ENCODE data around the gene MTFR2. TPM values are rescaled to one million over a fixed set of nuclear protein-coding genes. Genes with fewer than 3 reads are reported as not detected.

The MTFR2 gene
- total RNA-seq, 1 experiment from 2014 or later: 6.2 TPM

GRCh38 chr6:136265101-136265500 is 15.0 kb upstream of the MTFR2 start:
- H3K36me3 ChIP-seq (ENCODE audit: low read depth, low read length): peaks cover 91% of the 10 kb centered on the region
- ChIA-PET CTCF (no interaction called here), POLR2A (ENCODE audit: unreplicated experiment) (interaction anchor here (0.7 kb wide), 1 partner anchor 8 kb away, joined by 3 read pairs; no protein-coding TSS in a partner anchor)
- H3F3A ChIP-seq (ENCODE audit: low read length, unreplicated experiment): no peaks in the 10 kb centered on the region
- H3K9me2 ChIP-seq (replicated peaks; ENCODE audit: low read length): no peaks in the 10 kb centered on the region
- no TSS peak for BruUV-seq (replicated peaks)
- H3K4me2 ChIP-seq (ENCODE audit: low read length): no peak overlapping the region
- no peaks in the 10 kb centered on the region for H3K4me1 ChIP-seq (ENCODE audit: insufficient read depth, low read length)
- H3K79me2 ChIP-seq (ENCODE audit: low read length): peaks cover 48% of the 10 kb centered on the region
- H3K4me3 ChIP-seq (ENCODE audit: low read length): no peak overlapping the region
- intact Hi-C loops (cut with micrococcal nuclease): no loop called here
- H3K9ac ChIP-seq (ENCODE audit: low read length): no peak overlapping the region
- no peak overlapping the region for H2AFZ ChIP-seq (ENCODE audit: low read length)
- no peaks in the 10 kb centered on the region for H3K9me3 ChIP-seq (ENCODE audit: low read length)
- no peak overlapping the region for H3K27ac ChIP-seq (ENCODE audit: low read length)
- peaks cover 47% of the 10 kb centered on the region for H4K20me1 ChIP-seq (ENCODE audit: low read length)
- no peak for DNase-seq
- ATAC-seq: no peak
- H3K27me3 ChIP-seq (ENCODE audit: low read length): no peaks in the 10 kb centered on the region
- TF ChIP-seq EZH2phosphoT487 (IDR thresholded peaks at IDR 0.05; ENCODE audit: borderline replicate concordance, low read length) (no peak), EZH2 (IDR thresholded peaks at IDR 0.05; ENCODE audit: low read length, unreplicated experiment) (no peak)
- TF ChIP-seq, protein P1, sequence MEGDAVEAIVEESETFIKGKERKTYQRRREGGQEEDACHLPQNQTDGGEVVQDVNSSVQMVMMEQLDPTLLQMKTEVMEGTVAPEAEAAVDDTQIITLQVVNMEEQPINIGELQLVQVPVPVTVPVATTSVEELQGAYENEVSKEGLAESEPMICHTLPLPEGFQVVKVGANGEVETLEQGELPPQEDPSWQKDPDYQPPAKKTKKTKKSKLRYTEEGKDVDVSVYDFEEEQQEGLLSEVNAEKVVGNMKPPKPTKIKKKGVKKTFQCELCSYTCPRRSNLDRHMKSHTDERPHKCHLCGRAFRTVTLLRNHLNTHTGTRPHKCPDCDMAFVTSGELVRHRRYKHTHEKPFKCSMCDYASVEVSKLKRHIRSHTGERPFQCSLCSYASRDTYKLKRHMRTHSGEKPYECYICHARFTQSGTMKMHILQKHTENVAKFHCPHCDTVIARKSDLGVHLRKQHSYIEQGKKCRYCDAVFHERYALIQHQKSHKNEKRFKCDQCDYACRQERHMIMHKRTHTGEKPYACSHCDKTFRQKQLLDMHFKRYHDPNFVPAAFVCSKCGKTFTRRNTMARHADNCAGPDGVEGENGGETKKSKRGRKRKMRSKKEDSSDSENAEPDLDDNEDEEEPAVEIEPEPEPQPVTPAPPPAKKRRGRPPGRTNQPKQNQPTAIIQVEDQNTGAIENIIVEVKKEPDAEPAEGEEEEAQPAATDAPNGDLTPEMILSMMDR (conservative IDR thresholded peaks at IDR 0.05; ENCODE audit: low read depth, low read length): no peak

- ChIA-PET CTCF (no interaction called here), POLR2A (ENCODE audit: unreplicated experiment) (no interaction called here)
- no peaks in the 10 kb centered on the region for H3K9me3 ChIP-seq (ENCODE audit: low read length)
- peaks cover 39% of the 10 kb centered on the region for H4K20me1 ChIP-seq (ENCODE audit: low read length)
- no peaks in the 10 kb centered on the region for H3K9me2 ChIP-seq (replicated peaks; ENCODE audit: low read length)
- peaks cover 42% of the 10 kb centered on the region for H3K79me2 ChIP-seq (ENCODE audit: low read length)
- peaks cover 79% of the 10 kb centered on the region for H3K36me3 ChIP-seq (ENCODE audit: low read depth, low read length)
- H3K4me1 ChIP-seq (ENCODE audit: insufficient read depth, low read length): no peaks in the 10 kb centered on the region
- no peak for ATAC-seq
- H3K27ac ChIP-seq (ENCODE audit: low read length): no peak overlapping the region
- H3K27me3 ChIP-seq (ENCODE audit: low read length): no peaks in the 10 kb centered on the region
- no peak overlapping the region for H2AFZ ChIP-seq (ENCODE audit: low read length)
- intact Hi-C loops (cut with micrococcal nuclease): no loop called here
- no peaks in the 10 kb centered on the region for H3F3A ChIP-seq (ENCODE audit: low read length, unreplicated experiment)
- no peak overlapping the region for H3K4me2 ChIP-seq (ENCODE audit: low read length)
- no peak overlapping the region for H3K9ac ChIP-seq (ENCODE audit: low read length)
- no TSS peak for BruUV-seq (replicated peaks)
- H3K4me3 ChIP-seq (ENCODE audit: low read length): no peak overlapping the region
- TF ChIP-seq, protein P1 (conservative IDR thresholded peaks at IDR 0.05; ENCODE audit: low read depth, low read length): no peak
- TF ChIP-seq EZH2phosphoT487 (IDR thresholded peaks at IDR 0.05; ENCODE audit: borderline replicate concordance, low read length) (no peak), EZH2 (IDR thresholded peaks at IDR 0.05; ENCODE audit: low read length, unreplicated experiment) (no peak)
- DNase-seq: no peak
Measured at GRCh38 chr6:136262940-136263339, 12.8 kb upstream of the MTFR2 start.

GRCh38 chr6:136254851-136255466 is 4.8 kb upstream of the MTFR2 start:
- no TSS peak for BruUV-seq (replicated peaks)
- Histone ChIP-seq H3K27me3 (ENCODE audit: low read length) (no peaks in the 10 kb centered on the region), H2AFZ (ENCODE audit: low read length) (no peak overlapping the region), H3F3A (ENCODE audit: low read length, unreplicated experiment) (peaks cover 13% of the 10 kb centered on the region), H3K36me3 (ENCODE audit: low read depth, low read length) (peaks cover 19% of the 10 kb centered on the region; the same call in 1 of the 2 replicates), H3K4me1 (ENCODE audit: insufficient read depth, low read length) (peaks cover 10% of the 10 kb centered on the region; the same call in 1 of the 2 replicates), H3K9ac (ENCODE audit: low read length) (no peak overlapping the region), H3K27ac (ENCODE audit: low read length) (no peak overlapping the region), H4K20me1 (ENCODE audit: low read length) (no peaks in the 10 kb centered on the region), H3K79me2 (ENCODE audit: low read length) (peaks cover under 1% of the 10 kb centered on the region; the same call in 1 of the 2 replicates), H3K4me2 (ENCODE audit: low read length) (no peak overlapping the region), H3K9me2 (replicated peaks; ENCODE audit: low read length) (no peaks in the 10 kb centered on the region), H3K9me3 (ENCODE audit: low read length) (no peaks in the 10 kb centered on the region), H3K4me3 (ENCODE audit: low read length) (no peak overlapping the region)
- POLR2A ChIA-PET (ENCODE audit: unreplicated experiment): no interaction called here
- DNase-seq (no peak), ATAC-seq (no peak)
- CTCF ChIA-PET: no interaction called here
- TF ChIP-seq, protein P1 (conservative IDR thresholded peaks at IDR 0.05; ENCODE audit: low read depth, low read length): no peak
- TF ChIP-seq EZH2 (IDR thresholded peaks at IDR 0.05; ENCODE audit: low read length, unreplicated experiment): no peak
- TF ChIP-seq EZH2phosphoT487 (IDR thresholded peaks at IDR 0.05; ENCODE audit: borderline replicate concordance, low read length): no peak
- intact Hi-C loops (cut with micrococcal nuclease): loop anchor here (10.0 kb wide), 1 partner anchor 290 kb away; no protein-coding TSS in a partner anchor

All from PC-3 (cell line).